Measurements from ENCODE around the gene ADGRF3.
"Not testable (repeated sequence)": the region's sequence is repeated elsewhere in the genome, so short reads cannot be mapped to it uniquely, and the experiment has no call there.

Gene ADGRF3

DNA sequence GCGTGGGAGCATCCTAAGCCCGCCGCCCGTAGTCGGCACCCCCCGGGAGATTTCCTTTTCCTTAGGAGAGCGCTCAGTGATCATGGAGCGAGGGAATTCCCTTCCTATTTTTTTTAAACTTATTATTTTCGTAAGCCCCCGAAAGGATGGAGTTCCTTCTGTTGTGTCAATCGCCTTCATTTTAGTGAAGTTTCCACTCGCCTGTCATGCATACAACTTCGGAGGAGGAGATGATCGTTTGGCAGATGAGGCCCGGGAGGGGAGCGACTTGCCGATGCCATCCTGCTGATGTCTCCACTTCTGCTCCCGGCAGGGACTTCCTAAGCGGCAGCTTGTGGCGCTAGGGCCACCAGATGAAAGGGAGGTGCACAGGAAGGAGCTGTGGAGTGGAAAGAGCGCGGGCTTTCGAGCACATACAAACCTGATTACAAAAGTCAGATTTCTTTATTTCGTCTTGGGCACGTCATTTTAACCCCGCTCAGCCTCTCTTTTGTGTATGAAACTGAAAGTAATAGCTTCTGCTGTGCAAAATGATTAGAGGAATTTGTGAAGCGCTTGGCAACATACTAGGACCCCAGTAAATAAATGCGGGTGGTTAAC lies at the start of gene ADGRF3:
ADGRF3 (minus strand) TSS at position 336 of the 600 bp plus-strand sequence. CDS start 555 bp downstream, outside the sequence.
- DNase-seq, result no peak

GRCh38 chr2:26395394-26395793 lies 48.8 kb upstream of the ADGRF3 start:
- DNase-seq, result no peak

- no peak for DNase-seq
These were observed 48.1 kb upstream of the ADGRF3 start for GRCh38 chr2:26394694-26395093.

- no peak for DNase-seq
These were observed 40.6 kb upstream of the ADGRF3 start for GRCh38 chr2:26387189-26387588.

GRCh38 chr2:26384597-26384996 lies 38.0 kb upstream of the ADGRF3 start:
- no peak for DNase-seq

DNA sequence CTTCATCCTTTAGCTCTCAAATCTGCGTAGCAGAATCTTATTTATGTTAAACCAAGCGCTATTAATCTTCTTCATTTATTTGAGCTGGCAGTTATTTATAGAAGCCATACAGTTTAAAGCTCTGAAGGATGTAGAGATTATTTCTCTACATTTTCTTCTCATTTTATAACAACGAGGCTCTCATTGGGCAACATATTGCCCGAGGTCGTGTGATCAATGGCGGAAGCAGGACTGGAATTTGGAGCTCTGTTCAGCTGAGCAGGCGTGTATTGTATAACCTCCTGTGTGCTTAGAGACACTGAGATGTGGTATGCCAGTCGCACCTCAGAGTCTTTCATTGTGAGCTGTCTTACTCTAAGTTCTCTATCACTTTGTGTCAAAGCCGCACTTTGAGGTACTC lies 37.6 kb upstream of the ADGRF3 start:
- DNase-seq, result no peak

GRCh38 chr2:26382564-26382963 lies 36.0 kb upstream of the ADGRF3 start:
- DNase-seq, result no peak

- no peak for DNase-seq
These were observed 33.7 kb upstream of the ADGRF3 start for GRCh38 chr2:26380281-26380680.

- no peak for DNase-seq
These were observed 30.2 kb upstream of the ADGRF3 start for GRCh38 chr2:26376799-26377198.

DNA sequence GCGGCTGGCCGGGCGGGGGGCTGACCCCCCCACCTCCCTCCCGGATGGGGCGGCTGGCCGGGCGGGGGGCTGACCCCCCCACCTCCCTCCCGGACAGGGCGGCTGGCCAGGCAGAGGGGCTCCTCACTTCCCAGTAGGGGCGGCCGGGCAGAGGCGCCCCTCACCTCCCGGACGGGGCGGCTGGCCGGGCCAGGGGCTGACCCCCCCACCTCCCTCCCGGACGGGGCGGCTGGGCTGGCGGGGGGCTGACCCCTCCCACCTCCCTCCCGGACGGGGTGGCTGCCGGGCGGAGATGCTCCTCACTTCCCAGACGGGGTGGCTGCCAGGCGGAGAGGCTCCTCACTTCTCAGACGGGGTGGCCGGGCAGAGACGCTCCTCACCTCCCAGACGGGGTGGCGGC lies 24.3 kb upstream of the ADGRF3 start:
- DNase-seq, result not testable (repeated sequence)

DNA sequence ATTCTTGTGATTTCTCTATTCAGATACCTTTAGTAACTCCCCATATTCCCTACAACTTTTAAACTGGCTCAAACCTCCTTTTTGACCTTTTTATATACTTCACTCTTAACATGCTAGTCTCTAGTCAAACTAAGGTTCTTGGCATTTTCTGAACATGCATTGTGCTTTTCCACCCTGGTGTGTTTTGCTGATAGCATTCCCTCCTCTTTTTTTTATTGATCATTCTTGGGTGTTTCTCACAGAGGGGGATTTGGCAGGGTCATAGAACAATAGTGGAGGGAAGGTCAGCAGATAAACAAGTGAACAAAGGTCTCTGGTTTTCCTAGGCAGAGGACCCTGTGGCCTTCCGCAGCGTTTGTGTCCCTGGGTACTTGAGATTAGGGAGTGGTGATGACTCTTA lies 23.1 kb upstream of the ADGRF3 start:
- not testable (repeated sequence) for DNase-seq

- DNase-seq, result no peak
These were observed 20.4 kb upstream of the ADGRF3 start for GRCh38 chr2:26366957-26367356.

GRCh38 chr2:26364669-26365068 lies 18.1 kb upstream of the ADGRF3 start:
- no peak for DNase-seq

- no peak for DNase-seq
These were observed 17.4 kb upstream of the ADGRF3 start for GRCh38 chr2:26363958-26364357.

DNA sequence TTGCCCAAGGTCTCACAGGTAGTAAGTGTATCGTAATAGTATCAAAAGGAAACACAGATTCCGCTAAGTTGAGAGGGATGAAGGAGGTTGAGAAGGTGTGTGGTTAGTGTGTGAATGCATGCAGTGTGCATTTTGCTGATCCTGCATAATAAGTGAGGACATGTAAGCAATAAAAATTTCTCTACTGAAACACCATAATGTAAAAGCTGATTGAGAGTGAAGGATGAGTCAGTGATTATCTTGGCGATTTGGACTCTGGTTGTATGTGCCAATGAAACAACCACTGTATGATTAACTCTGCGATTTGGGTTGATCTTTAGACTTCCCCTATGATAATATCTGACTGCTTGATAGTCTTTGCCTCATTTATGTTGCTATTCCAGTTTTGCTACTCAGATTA lies 16.7 kb upstream of the ADGRF3 start:
- DNase-seq, result no peak

GRCh38 chr2:26359886-26360473 lies 13.4 kb upstream of the ADGRF3 start:
- DNase-seq, result no peak

DNA sequence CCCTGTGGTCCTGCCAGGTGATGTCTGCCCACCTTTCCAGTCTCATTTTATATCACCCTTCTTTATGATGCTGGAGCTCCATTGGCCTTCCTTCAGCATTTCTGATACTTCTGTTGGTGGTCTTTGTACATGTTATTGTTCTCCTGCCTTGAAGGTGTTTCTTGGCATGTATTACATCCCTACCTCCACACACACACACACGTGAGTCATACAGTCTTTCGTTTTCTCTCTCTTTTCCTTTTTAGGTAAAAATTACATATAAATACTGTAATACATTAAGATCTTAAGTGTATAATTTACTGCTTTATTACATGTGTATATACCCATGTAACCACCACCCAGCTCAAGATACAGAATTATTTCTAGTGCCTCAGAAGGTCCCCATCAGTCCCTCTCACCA lies 10.2 kb upstream of the ADGRF3 start:
- no peak for DNase-seq

- DNase-seq, result no peak
These were observed 9.5 kb upstream of the ADGRF3 start for GRCh38 chr2:26356111-26356510.

DNA sequence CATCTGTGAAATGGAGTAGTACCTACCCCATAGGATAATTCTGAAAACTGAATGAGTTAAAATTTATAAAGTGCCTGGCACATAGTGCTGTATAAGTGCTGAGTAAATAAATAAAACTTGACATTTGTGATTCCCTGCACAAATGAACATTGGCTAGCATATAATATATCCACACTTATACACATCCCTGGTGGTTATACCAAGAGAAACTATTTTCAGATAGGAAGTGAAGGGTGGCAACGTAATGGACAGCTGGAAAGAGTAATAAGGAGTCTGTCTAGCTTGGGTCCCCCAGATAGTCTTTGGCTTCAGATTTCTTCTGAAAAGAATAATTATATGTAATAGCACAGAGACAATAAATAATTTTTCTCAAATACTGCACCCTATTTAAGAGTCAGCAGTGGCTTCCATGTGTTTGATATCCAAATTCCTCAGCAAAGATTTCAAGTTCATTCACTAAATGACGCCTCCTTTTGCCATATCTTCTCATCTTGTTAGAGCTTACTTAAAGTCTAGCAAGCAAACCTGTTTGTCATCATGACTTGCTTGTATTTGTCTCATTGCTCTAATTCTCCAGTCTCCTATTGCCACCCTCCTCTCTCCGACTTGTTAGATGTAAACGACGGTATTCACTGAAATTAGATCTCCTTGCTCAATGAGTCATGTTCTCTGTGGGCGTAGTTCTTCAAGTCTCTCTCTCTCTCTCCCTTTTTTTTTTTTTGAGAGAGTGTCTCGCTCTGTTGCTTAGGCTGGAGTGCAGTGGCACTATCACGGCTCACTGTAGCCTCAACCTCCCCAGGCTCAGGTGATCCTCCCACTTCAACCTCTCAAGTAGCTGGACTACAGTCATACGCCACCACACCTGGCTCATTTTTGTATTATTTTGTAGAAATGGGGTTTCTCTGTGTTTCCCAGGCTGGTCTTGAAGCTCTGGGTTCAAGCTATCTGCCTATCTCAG lies 8.7 kb upstream of the ADGRF3 start:
- DNase-seq, result no peak

- DNase-seq, result not testable (repeated sequence)
These were observed 7.9 kb upstream of the ADGRF3 start for GRCh38 chr2:26354469-26354868.

DNA sequence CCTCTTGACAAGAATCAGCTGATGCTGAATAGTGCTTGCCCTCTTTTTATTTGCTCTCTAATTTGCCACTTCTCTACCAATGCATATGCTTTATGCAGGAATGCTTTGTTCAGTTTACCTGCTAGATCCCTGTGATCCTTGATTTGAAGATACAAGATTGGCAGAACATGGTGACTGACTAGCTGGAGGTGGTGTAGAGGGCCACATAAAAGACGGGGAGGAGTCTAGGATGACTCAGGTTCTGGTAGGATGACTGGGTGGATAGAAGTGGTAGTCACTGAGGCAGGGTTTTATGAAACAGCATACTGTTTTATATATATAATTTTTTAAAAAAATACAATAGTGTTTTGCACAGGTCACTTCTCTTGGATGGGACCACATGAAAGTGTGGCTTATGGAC lies 6.3 kb upstream of the ADGRF3 start:
- DNase-seq, result no peak

DNA sequence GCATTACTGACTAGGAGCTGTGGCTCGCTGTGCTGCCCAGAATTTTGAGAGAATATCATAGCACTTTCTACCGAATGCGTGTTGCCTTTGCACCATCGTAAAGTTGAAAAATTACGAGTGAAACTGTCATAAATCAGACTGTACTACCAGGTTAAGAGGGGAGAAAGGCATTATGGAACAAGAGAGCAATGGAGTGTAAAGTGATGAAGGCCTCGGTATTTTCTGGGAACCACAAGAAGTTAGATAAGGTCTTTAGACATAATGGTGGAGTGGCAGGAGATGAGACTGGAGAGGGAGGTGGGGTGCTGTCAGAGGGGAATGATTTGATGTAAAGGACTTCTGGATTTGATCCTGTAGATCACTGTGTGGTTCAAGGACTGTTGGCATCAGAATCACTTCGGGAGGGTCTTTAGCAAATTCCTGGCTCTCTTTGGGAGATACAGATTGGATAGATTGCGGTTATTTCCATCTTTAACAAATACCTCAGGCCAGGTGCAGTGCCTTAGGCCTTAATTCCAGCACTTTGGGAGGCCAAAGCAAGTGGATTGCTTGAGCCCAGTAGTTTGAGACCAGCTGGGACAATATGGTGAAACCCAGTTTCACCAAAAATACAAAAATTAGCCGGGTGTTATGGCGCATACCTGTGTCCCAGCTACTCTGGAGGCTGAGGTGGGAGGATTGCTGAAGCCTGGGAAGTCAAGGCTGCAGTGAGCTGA lies 4.9 kb upstream of the ADGRF3 start:
- no peak for DNase-seq

DNA sequence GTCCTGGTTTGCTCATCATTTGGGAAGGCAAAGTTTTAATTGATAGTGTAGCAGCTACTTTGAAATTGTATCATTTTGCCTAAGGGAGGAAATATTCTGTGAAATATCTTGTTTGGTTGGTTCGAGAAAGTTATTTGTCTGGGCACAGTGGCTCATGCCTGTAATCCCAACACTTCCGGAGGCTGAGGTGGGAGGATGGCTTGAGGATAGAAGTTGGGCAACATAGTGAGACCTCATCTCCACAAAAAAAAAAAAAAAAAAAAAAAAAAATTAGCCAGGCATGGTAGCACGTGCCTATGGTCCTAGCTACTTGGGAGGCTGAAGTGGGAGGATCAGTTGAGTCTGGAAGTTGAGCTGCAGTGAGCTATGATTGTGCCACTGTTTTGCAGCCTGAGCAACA lies 3.1 kb upstream of the ADGRF3 start:
- DNase-seq, result no peak
